ENCODE data around the gene PLOD3. TPM values are rescaled to one million over a fixed set of nuclear protein-coding genes. Genes with fewer than 3 reads are reported as not detected.
A peak's percentile ranks its signal among the peaks of the same experiment; 100 is the strongest.

Gene PLOD3
- total and polyA plus RNA-seq, 9 of the 15 experiments (the other 6 are each of a cell fraction or from before 2014, with no cell fraction given): 2.8 to 101 (median 30.9) TPM

DNA sequence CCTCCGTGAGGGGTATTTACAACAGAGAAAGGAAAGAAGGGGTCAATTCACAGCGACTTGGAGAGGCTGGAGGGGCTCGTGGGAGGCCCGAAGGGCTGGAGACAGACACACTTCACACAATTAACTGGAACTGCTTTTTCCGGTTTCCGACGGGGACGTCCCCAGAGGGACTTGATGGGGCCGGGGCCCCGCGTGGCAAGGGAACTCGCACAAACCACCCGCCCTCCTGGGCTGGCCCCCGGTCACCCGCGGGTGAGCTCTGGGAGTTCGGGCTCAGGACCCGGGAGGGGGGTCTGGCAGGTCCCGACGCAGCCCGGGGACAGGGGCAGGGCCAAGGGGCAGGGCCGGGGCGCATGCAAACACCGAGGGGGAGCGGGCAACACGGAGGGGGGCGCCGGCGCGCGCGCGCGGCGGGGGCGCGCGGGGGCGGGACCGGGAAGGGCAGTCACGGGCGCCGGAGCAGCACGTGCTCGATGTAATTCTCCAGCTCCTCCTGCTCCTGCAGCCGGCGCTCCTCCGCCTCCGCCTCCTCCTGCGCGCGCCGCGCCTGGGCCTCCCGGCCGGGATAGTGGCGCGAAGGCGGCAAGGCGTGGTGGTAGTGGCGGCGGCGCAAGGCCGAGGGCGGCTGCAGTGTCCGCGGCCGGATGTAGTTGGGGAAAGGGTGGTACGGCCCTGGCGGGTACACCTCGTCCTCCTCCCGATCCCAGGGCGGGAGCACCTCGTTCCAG is 54.7 kb downstream of the PLOD3 start (continued):
- TF ChIP-seq, protein P1, sequence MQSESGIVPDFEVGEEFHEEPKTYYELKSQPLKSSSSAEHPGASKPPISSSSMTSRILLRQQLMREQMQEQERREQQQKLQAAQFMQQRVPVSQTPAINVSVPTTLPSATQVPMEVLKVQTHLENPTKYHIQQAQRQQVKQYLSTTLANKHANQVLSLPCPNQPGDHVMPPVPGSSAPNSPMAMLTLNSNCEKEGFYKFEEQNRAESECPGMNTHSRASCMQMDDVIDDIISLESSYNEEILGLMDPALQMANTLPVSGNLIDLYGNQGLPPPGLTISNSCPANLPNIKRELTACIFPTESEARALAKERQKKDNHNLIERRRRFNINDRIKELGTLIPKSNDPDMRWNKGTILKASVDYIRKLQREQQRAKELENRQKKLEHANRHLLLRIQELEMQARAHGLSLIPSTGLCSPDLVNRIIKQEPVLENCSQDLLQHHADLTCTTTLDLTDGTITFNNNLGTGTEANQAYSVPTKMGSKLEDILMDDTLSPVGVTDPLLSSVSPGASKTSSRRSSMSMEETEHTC (IDR thresholded peaks at IDR 0.05): peak; percentile 60; the same call in 1 of the 2 replicates
- TF ChIP-seq GATAD2B (IDR thresholded peaks at IDR 0.05; ENCODE audit: borderline replicate concordance): no peak
- no peak for TF ChIP-seq MECOM (CRISPR knock-in tag; IDR thresholded peaks at IDR 0.05)
- TF ChIP-seq ZNF134 (CRISPR knock-in tag; conservative IDR thresholded peaks at IDR 0.05): no peak
- no peak for TF ChIP-seq NFE2 (IDR thresholded peaks at IDR 0.05; ENCODE audit: low read depth)
- no peak for TF ChIP-seq ZZZ3 (IDR thresholded peaks at IDR 0.05)
- no peak for TF ChIP-seq KLF1 (tag; IDR thresholded peaks at IDR 0.05)
- TF ChIP-seq KDM4B (IDR thresholded peaks at IDR 0.05; ENCODE audit: borderline replicate concordance in 2 of 2, low read depth in 1 of 2): 0 out of 4 replicates have a peak, but pooled peaks of 1 of the 2 experiments have one; percentile 20
- TF ChIP-seq ZNF354B (CRISPR knock-in tag; IDR thresholded peaks at IDR 0.05): no peak
- TF ChIP-seq, protein P2, sequence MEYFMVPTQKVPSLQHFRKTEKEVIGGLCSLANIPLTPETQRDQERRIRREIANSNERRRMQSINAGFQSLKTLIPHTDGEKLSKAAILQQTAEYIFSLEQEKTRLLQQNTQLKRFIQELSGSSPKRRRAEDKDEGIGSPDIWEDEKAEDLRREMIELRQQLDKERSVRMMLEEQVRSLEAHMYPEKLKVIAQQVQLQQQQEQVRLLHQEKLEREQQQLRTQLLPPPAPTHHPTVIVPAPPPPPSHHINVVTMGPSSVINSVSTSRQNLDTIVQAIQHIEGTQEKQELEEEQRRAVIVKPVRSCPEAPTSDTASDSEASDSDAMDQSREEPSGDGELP (CRISPR knock-in tag; IDR thresholded peaks at IDR 0.05; ENCODE audit: borderline replicate concordance): peak; percentile 32; the same call in 1 of the 2 replicates
- TF ChIP-seq IRF2 (CRISPR knock-in tag; IDR thresholded peaks at IDR 0.05): no peak
- TF ChIP-seq ARNT (IDR thresholded peaks at IDR 0.05): no peak
- TF ChIP-seq CBX1 (IDR thresholded peaks at IDR 0.05; ENCODE audit: low read depth): 0 out of 2 replicates have a peak, but pooled peaks have one; percentile 34
- no peak for TF ChIP-seq TSC22D4 (tag; IDR thresholded peaks at IDR 0.05)
- TF ChIP-seq SMARCC2 (IDR thresholded peaks at IDR 0.05; ENCODE audit: low read depth): no peak
- 0 out of 2 replicates have a peak, but pooled peaks have one; percentile 44 for TF ChIP-seq FOXP1 (CRISPR knock-in tag; IDR thresholded peaks at IDR 0.05)
- TF ChIP-seq ZNF76 (CRISPR knock-in tag; IDR thresholded peaks at IDR 0.05; ENCODE audit: borderline replicate concordance): no peak
- TF ChIP-seq RFX7 (CRISPR knock-in tag; IDR thresholded peaks at IDR 0.05): no peak
- TF ChIP-seq, protein P3, sequence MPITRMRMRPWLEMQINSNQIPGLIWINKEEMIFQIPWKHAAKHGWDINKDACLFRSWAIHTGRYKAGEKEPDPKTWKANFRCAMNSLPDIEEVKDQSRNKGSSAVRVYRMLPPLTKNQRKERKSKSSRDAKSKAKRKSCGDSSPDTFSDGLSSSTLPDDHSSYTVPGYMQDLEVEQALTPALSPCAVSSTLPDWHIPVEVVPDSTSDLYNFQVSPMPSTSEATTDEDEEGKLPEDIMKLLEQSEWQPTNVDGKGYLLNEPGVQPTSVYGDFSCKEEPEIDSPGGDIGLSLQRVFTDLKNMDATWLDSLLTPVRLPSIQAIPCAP (CRISPR knock-in tag; IDR thresholded peaks at IDR 0.05; ENCODE audit: borderline replicate concordance): no peak
- TF ChIP-seq SRSF7 (optimal IDR thresholded peaks at IDR 0.05; ENCODE audit: low read depth, low read length): no peak
- TF ChIP-seq ZKSCAN3 (CRISPR knock-in tag; IDR thresholded peaks at IDR 0.05): no peak
- no peak for TF ChIP-seq RAD21 (CRISPR knock-in tag; conservative IDR thresholded peaks at IDR 0.05 in 1 of 2, IDR thresholded peaks at IDR 0.05 in 1 of 2)
- TF ChIP-seq, protein P4, sequence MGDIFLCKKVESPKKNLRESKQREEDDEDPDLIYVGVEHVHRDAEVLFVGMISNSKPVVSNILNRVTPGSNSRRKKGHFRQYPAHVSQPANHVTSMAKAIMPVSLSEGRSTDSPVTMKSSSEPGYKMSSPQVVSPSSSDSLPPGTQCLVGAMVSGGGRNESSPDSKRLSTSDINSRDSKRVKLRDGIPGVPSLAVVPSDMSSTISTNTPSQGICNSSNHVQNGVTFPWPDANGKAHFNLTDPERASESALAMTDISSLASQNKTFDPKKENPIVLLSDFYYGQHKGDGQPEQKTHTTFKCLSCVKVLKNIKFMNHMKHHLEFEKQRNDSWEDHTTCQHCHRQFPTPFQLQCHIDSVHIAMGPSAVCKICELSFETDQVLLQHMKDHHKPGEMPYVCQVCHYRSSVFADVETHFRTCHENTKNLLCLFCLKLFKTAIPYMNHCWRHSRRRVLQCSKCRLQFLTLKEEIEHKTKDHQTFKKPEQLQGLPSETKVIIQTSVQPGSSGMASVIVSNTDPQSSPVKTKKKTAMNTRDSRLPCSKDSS (IDR thresholded peaks at IDR 0.05; ENCODE audit: low read depth, partially characterized antibody): no peak

Measured in K562 (cell line).